H1 (cell line): ENCODE results near the gene KRTAP10-3. TPM values are rescaled to one million over a fixed set of nuclear protein-coding genes. Genes with fewer than 3 reads are reported as not detected.

Experiments used
- CTCF ChIA-PET: fragments of 300-600 bp; sonication (Branson Sonifier 250); formaldehyde crosslinking; loops from one replicate; lab custom pipeline; 2021; ENCODE audit not compliant: partially characterized antibody; lab: Charles Lee
- POLR2A ChIA-PET: fragments of 300-600 bp; sonication (Branson Sonifier 250); formaldehyde crosslinking; loops from one replicate; lab custom pipeline; 2021; ENCODE audit warnings: inconsistent platforms; ENCODE audit not compliant: partially characterized antibody; lab: Charles Lee
- DNase-seq, 2 experiments: peaks; one replicate each; pipeline versions ENCODE4 v3.0.0 to v3.0.0-alpha.2; 2010 to 2022; ENCODE audit warnings: low spot score in 2 of 2, low read depth in 1 of 2, mixed read lengths in 1 of 2
- FAIRE-seq: peaks from 2 replicates; lab custom pipeline; 2011; peaks lifted over from hg19 to GRCh38; lab: Jason Lieb, UNC
- H2AFZ ChIP-seq: 2 replicates; pipeline ENCODE4 v1.8.1; 2012; ENCODE audit warnings: low read length, inconsistent platforms
- H2AK5ac ChIP-seq: 2 replicates; pipeline ENCODE4 v1.6.1; 2013; ENCODE audit warnings: low read depth, low read length
- H2BK120ac ChIP-seq: replicated peaks from 2 replicates; pipeline ENCODE3; 2013; ENCODE audit warnings: low read depth, low read length, inconsistent platforms
- H2BK12ac ChIP-seq: 2 replicates; pipeline ENCODE4 v1.6.1; 2013; ENCODE audit warnings: low read depth, low read length
- H2BK15ac ChIP-seq: 2 replicates; pipeline ENCODE4 v1.6.1; 2013; ENCODE audit warnings: low read length
- H2BK20ac ChIP-seq: 2 replicates; pipeline ENCODE4 v1.6.1; 2013; ENCODE audit warnings: low read length
- H2BK5ac ChIP-seq: 2 replicates; pipeline ENCODE4 v1.6.1; 2013; ENCODE audit warnings: low read depth, low read length
- H3K14ac ChIP-seq: 2 replicates; pipeline ENCODE4 v1.6.1; 2013; ENCODE audit warnings: inconsistent platforms; ENCODE audit not compliant: insufficient read length
- H3K18ac ChIP-seq: 2 replicates; pipeline ENCODE4 v1.6.1; 2013; ENCODE audit warnings: low read length; ENCODE audit errors: extremely low read depth
- H3K23ac ChIP-seq: 2 replicates; pipeline ENCODE4 v1.6.1; 2013; ENCODE audit warnings: inconsistent platforms; ENCODE audit not compliant: insufficient read length
- H3K23me2 ChIP-seq: 2 replicates; pipeline ENCODE4 v1.6.1; 2013; ENCODE audit warnings: low read depth, low read length
- H3K27ac ChIP-seq: 2 replicates; pipeline ENCODE4 v1.6.1; 2011; ENCODE audit warnings: low read depth, low read length, inconsistent platforms
- H3K27me3 ChIP-seq, 4 experiments: replicated peaks in 1 of 4; 1 replicate in 1 of 4; 2 replicates in 3 of 4; pipeline versions ENCODE4 v1.6.1 to v1.8.1; 2011 to 2013; ENCODE audit warnings: low read length in 3 of 4, mild to moderate bottlenecking in 3 of 4, inconsistent platforms in 2 of 4, mixed read lengths in 2 of 4, moderate library complexity in 1 of 4; ENCODE audit not compliant: control insufficient read depth in 3 of 4, insufficient read depth in 3 of 4; ENCODE audit errors: extremely low read depth in 1 of 4
- H3K36me3 ChIP-seq, 4 experiments: 2 replicates each; pipeline versions ENCODE4 v1.6.1 to v1.8.1; 2011 to 2013; ENCODE audit warnings: mild to moderate bottlenecking in 4 of 4, low read length in 3 of 4, moderate library complexity in 2 of 4, control low read depth in 1 of 4, inconsistent platforms in 1 of 4; ENCODE audit not compliant: insufficient read depth in 4 of 4, control insufficient read depth in 2 of 4
- H3K4ac ChIP-seq: replicated peaks from 2 replicates; pipeline ENCODE3; 2013; ENCODE audit warnings: low read length, low read depth, mixed read lengths, inconsistent platforms; ENCODE audit not compliant: insufficient read length
- H3K4me1 ChIP-seq, 4 experiments: replicated peaks in 1 of 4; 1 replicate in 1 of 4; 2 replicates in 3 of 4; pipeline versions ENCODE4 v1.6.1 to v1.8.1; 2011 to 2013; ENCODE audit warnings: low read length in 3 of 4, inconsistent platforms in 2 of 4, mixed read lengths in 1 of 4; ENCODE audit not compliant: insufficient read depth in 4 of 4, control insufficient read depth in 3 of 4
- H3K4me2 ChIP-seq, 2 experiments: 2 replicates each; pipeline versions ENCODE4 v1.6.1 to v1.8.1; 2011 to 2013; ENCODE audit warnings: low read depth in 2 of 2, low read length in 2 of 2, control low read depth in 1 of 2, inconsistent platforms in 1 of 2, mild to moderate bottlenecking in 1 of 2; ENCODE audit not compliant: insufficient read depth in 1 of 2
- H3K4me3 ChIP-seq, 4 experiments: fragments of 200-600, 300-600 bp in 1 of 4; sonication (generic), shearing (Covaris generic), sonication (Bioruptor Twin) in 1 of 4; 2 replicates each; pipeline versions ENCODE4 v1.5.1 to v1.8.1; 2011 to 2016; ENCODE audit warnings: low read length in 4 of 4, low read depth in 3 of 4, control low read depth in 2 of 4, inconsistent platforms in 2 of 4, mild to moderate bottlenecking in 2 of 4, mixed read lengths in 1 of 4, moderate library complexity in 1 of 4; ENCODE audit not compliant: insufficient read depth in 2 of 4; ENCODE audit errors: extremely low read depth in 1 of 4
- H3K56ac ChIP-seq: replicated peaks from 2 replicates; pipeline ENCODE3; 2013; ENCODE audit warnings: low read depth, mild to moderate bottlenecking, mixed read lengths, low read length, inconsistent platforms; ENCODE audit not compliant: insufficient read length
- H3K79me1 ChIP-seq: 2 replicates; pipeline ENCODE4 v1.6.1; 2013; ENCODE audit warnings: low read depth, low read length, control low read depth
- H3K79me2 ChIP-seq, 2 experiments: 2 replicates each; pipeline versions ENCODE4 v1.6.1 to v1.8.1; 2012 to 2013; ENCODE audit warnings: low read length in 2 of 2, mild to moderate bottlenecking in 2 of 2, inconsistent platforms in 1 of 2; ENCODE audit not compliant: insufficient read depth in 2 of 2, control insufficient read depth in 1 of 2
- H3K9ac ChIP-seq, 4 experiments: replicated peaks in 1 of 4; 1 replicate in 1 of 4; 2 replicates in 3 of 4; pipeline versions ENCODE4 v1.6.1 to v1.8.1; 2011 to 2013; ENCODE audit warnings: low read depth in 3 of 4, low read length in 3 of 4, control low read depth in 2 of 4, mild to moderate bottlenecking in 2 of 4, moderate library complexity in 2 of 4, inconsistent platforms in 1 of 4; ENCODE audit errors: extremely low read depth in 1 of 4
- H3K9me3 ChIP-seq, 2 experiments: 2 replicates each; pipeline versions ENCODE4 v1.6.1 to v1.8.1; 2012 to 2013; ENCODE audit warnings: mild to moderate bottlenecking in 2 of 2, moderate library complexity in 2 of 2, control low read depth in 1 of 2, inconsistent platforms in 1 of 2, low read depth in 1 of 2, low read length in 1 of 2, mixed read lengths in 1 of 2; ENCODE audit not compliant: insufficient read depth in 2 of 2
- H4K20me1 ChIP-seq, 2 experiments: replicated peaks in 1 of 2; 2 replicates each; pipeline versions ENCODE3 to v1.8.1; 2011 to 2013; ENCODE audit warnings: inconsistent platforms in 2 of 2, low read length in 2 of 2, mild to moderate bottlenecking in 1 of 2; ENCODE audit not compliant: insufficient read depth in 2 of 2, control insufficient read depth in 1 of 2
- H4K5ac ChIP-seq: 2 replicates; pipeline ENCODE4 v1.6.1; 2013; ENCODE audit warnings: low read length, low read depth, mixed read lengths, inconsistent platforms; ENCODE audit not compliant: insufficient read length
- H4K8ac ChIP-seq: 2 replicates; pipeline ENCODE4 v1.8.0; 2013; ENCODE audit warnings: mild to moderate bottlenecking, moderate library complexity, low read length, inconsistent platforms; ENCODE audit not compliant: insufficient read depth; ENCODE audit errors: extremely low read depth
- H4K91ac ChIP-seq: replicated peaks from 2 replicates; pipeline ENCODE3; 2013; ENCODE audit warnings: low read length, mixed read lengths, inconsistent platforms; ENCODE audit not compliant: insufficient read length
- BACH1 ChIP-seq: IDR thresholded peaks from 2 replicates; pipeline ENCODE4 v1.6.1; 2012; ENCODE audit warnings: low read length, improper control_type of control experiment
- HDAC6 ChIP-seq: IDR thresholded peaks from one replicate; pipeline ENCODE4 v1.7.1; 2012; ENCODE audit warnings: low read depth, mild to moderate bottlenecking, inconsistent platforms, low read length, moderate library complexity
- SRF ChIP-seq: IDR thresholded peaks from 2 replicates; pipeline ENCODE4 v1.6.1; 2011; ENCODE audit warnings: mild to moderate bottlenecking, low read depth, low read length, moderate library complexity
- TAF1 ChIP-seq: IDR thresholded peaks from 2 replicates; pipeline ENCODE4 v1.6.1; 2011; ENCODE audit warnings: mild to moderate bottlenecking, low read depth, low read length
- TAF7 ChIP-seq: optimal IDR thresholded peaks from 2 replicates; pipeline ENCODE3; 2011; ENCODE audit warnings: low read depth, mild to moderate bottlenecking, inconsistent platforms, low read length, moderate library complexity, borderline replicate concordance
- ZNF274 ChIP-seq: IDR thresholded peaks from 2 replicates; pipeline ENCODE4 v1.7.0; 2012; ENCODE audit warnings: low read length, borderline replicate concordance; ENCODE audit errors: extremely low read depth
- WGBS, 2 experiments: shearing (Covaris generic) in 1 of 2; methylation state at CpG; one replicate each; pipeline versions ENCODE4 v1.1.6 to v1.1.7; 2013 to 2015; ENCODE audit warnings: low lambda C conversion rate in 2 of 2, mixed read lengths in 2 of 2, inconsistent platforms in 1 of 2, low coverage in 1 of 2, missing lambda C conversion rate in 1 of 2; ENCODE audit not compliant: insufficient replicate concordance in 2 of 2, insufficient coverage in 1 of 2, insufficient read length in 1 of 2; ENCODE audit errors: extremely low coverage in 1 of 2, missing lambda C conversion rate in 1 of 2; 5-methylcytosine and 5-hydroxymethylcytosine counted together
- polyA plus RNA-seq, 7 experiments: library from polyadenylated mRNA; depleted of rRNA in 3 of 7; stranded (reverse) in 5 of 7; unstranded in 2 of 7; fragments of >200 nt in 5 of 7; fragments of 200-250 nt in 2 of 7; gene quantifications; 1 replicate in 5 of 7; 2 replicates in 1 of 7; 4 replicates in 1 of 7; pipeline versions ENCODE4 v1.2.1 to v1.2.3, GENCODE V29; 2011 to 2013; ENCODE audit warnings: missing spikeins in 2 of 7, mixed read lengths in 2 of 7
- total RNA-seq: library from RNA; stranded (reverse); fragmentation: NEBNext Ultra II Directional; extraction: Animal tissue kit (Norgen Biotek cat#: 25700); gene quantifications from 2 replicates; pipeline ENCODE4 v1.2.1, GENCODE V29; 2021
- TF ChIP-seq, protein P1 (sequence below), 3 experiments: IDR thresholded peaks; 1 replicate in 2 of 3; 2 replicates in 1 of 3; pipeline versions ENCODE4 v1.5.1 to v1.6.1; 2011; ENCODE audit warnings: low read length in 3 of 3, mild to moderate bottlenecking in 3 of 3, inconsistent platforms in 2 of 3, low read depth in 1 of 3, moderate library complexity in 1 of 3; ENCODE audit not compliant: insufficient read depth in 1 of 3; ENCODE audit errors: control extremely low read depth in 1 of 3
- TF ChIP-seq, protein P2 (sequence below): IDR thresholded peaks from 2 replicates; pipeline ENCODE4 v1.6.1; 2011; ENCODE audit warnings: low read length, improper control_type of control experiment

The KRTAP10-3 gene
- total and polyA plus RNA-seq, 2 of the 8 experiments (the other 6 are each of a cell fraction or from before 2014, with no cell fraction given): not detected

DNA sequence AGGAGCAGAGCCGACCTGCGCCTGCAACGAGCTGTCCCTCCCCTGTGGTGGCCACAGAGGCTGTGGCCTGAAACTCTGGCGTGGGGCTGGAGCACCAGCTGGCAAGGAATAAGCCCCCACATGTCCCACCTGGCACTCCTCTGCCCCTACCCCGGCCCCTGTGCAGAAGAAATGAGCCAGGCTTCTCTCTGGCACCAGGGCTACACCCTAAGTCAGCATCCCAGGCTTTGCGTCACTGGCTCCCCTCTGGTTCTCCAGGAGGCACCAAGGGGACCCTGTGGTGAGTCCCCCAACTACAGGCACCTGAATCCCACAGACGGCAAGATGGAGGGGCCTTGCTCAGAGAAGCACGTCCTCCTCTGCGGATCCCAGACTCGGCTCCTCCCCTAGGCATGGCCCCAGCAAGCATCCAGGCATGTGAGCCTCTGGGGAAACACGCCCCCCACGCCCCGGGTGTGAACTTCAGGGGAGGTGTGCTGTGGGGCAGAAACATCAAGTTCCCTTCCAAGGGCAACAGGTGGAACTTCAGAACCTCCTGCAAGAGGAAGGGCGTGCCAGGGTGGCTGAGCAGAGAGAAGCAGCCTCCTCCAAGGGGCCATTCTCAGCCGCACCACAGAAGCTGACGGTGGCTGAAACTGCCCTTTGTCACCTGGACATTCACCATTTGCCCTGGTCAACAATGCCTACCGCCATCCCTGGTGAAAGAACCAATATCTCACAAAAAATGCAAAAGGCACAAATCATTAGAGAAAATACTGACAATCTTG is 44.7 kb upstream of the KRTAP10-3 start:
- H2BK12ac ChIP-seq: peak overlapping the region; percentile 60; the same call in 1 of the 2 replicates
- H4K91ac ChIP-seq: peak overlapping the region; percentile 22
- no peak overlapping the region for H4K5ac ChIP-seq
- FAIRE-seq (no peak), DNase-seq (peak in 1 of 2 experiments; percentile 39)
- H3K56ac ChIP-seq: no peak overlapping the region
- CTCF ChIA-PET: interaction anchor here (1.0 to 1.5 kb wide), 2 partner anchors 10 to 11 kb away, joined by 3 to 4 read pairs; partner anchors contain the start of gene KRTAP10-6
- H3K27ac ChIP-seq: no peak overlapping the region
- peaks cover 0 to 5% of the 10 kb centered on the region in 2 experiments; a peak in 1 of 4 replicates for H3K9me3 ChIP-seq
- no peak overlapping the region for H2BK5ac ChIP-seq
- WGBS, 2 experiments: 69% methylated on average over 17 of the region's 17 CpGs; no CpG with 5 or more reads in 1 of the 2 experiments
- no peak overlapping the region for H3K4me2 ChIP-seq
- H3K14ac ChIP-seq: no peak overlapping the region
- H2AFZ ChIP-seq: no peak overlapping the region
- H4K20me1 ChIP-seq: no peaks in the 10 kb centered on the region
- no peak overlapping the region for H3K4me3 ChIP-seq
- 0 out of 2 replicates have a peak overlapping the region, but pooled peaks have one; percentile 29 for H2BK15ac ChIP-seq
- POLR2A ChIA-PET: interaction anchor here (1.2 kb wide), 1 partner anchor 52 kb away, joined by 3 read pairs; the partner anchor contains the start of gene KRTAP10-2
- H4K8ac ChIP-seq: no peak overlapping the region; the same call in 1 of the 2 replicates
- no peak overlapping the region for H2AK5ac ChIP-seq
- no peak overlapping the region for H3K23ac ChIP-seq
- no peak overlapping the region for H2BK20ac ChIP-seq
- H3K27me3 ChIP-seq: no peaks in the 10 kb centered on the region
- H3K18ac ChIP-seq: no peak overlapping the region
- H3K4me1 ChIP-seq: peaks cover 0 to 2% (median 0%) of the 10 kb centered on the region in 4 experiments; a peak in 4 of 7 replicates
- no peaks in the 10 kb centered on the region for H3K79me2 ChIP-seq
- H2BK120ac ChIP-seq: no peak overlapping the region
- H3K4ac ChIP-seq: no peak overlapping the region
- no peak overlapping the region for H3K9ac ChIP-seq
- H3K36me3 ChIP-seq: no peaks in the 10 kb centered on the region; a peak in 1 of 8 replicates
- no peaks in the 10 kb centered on the region for H3K79me1 ChIP-seq
- H3K23me2 ChIP-seq: 0 out of 2 replicates have a peak, but pooled peaks cover 2% of the 10 kb centered on the region
- TF ChIP-seq ZNF274 (no peak), BACH1 (no peak), TAF1 (no peak), SRF (no peak), TAF7 (no peak), HDAC6 (no peak)
- TF ChIP-seq, protein P1, sequence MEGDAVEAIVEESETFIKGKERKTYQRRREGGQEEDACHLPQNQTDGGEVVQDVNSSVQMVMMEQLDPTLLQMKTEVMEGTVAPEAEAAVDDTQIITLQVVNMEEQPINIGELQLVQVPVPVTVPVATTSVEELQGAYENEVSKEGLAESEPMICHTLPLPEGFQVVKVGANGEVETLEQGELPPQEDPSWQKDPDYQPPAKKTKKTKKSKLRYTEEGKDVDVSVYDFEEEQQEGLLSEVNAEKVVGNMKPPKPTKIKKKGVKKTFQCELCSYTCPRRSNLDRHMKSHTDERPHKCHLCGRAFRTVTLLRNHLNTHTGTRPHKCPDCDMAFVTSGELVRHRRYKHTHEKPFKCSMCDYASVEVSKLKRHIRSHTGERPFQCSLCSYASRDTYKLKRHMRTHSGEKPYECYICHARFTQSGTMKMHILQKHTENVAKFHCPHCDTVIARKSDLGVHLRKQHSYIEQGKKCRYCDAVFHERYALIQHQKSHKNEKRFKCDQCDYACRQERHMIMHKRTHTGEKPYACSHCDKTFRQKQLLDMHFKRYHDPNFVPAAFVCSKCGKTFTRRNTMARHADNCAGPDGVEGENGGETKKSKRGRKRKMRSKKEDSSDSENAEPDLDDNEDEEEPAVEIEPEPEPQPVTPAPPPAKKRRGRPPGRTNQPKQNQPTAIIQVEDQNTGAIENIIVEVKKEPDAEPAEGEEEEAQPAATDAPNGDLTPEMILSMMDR (IDR thresholded peaks at IDR 0.05; ENCODE audit: control extremely low read depth in 1 of 3, insufficient read depth in 1 of 3, low read depth in 1 of 3, low read length in 3 of 3): no peak
- TF ChIP-seq, protein P2, sequence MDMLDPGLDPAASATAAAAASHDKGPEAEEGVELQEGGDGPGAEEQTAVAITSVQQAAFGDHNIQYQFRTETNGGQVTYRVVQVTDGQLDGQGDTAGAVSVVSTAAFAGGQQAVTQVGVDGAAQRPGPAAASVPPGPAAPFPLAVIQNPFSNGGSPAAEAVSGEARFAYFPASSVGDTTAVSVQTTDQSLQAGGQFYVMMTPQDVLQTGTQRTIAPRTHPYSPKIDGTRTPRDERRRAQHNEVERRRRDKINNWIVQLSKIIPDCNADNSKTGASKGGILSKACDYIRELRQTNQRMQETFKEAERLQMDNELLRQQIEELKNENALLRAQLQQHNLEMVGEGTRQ: no peak
